Hepatocyte (in vitro differentiated cells): ENCODE results near the gene PUM2. TPM values are rescaled to one million over a fixed set of nuclear protein-coding genes. Genes with fewer than 3 reads are reported as not detected.

Source experiments
- DNase-seq: peaks from one replicate; pipeline ENCODE4 v3.0.0-alpha.2; 2016; ENCODE audit warnings: low spot score
- H2AFZ ChIP-seq: fragments of 200-600 bp; sonication (generic); 2 replicates; pipeline ENCODE4 v1.6.0; 2016; ENCODE audit warnings: antibody characterized with exemption, mild to moderate bottlenecking
- H3K27ac ChIP-seq: fragments of 200-600 bp; sonication (generic); 2 replicates; pipeline ENCODE4 v1.5.1; 2016; ENCODE audit warnings: mild to moderate bottlenecking
- H3K27me3 ChIP-seq: fragments of 200-600 bp; sonication (generic); 2 replicates; pipeline ENCODE4 v1.6.1; 2016
- H3K36me3 ChIP-seq: fragments of 200-600 bp; sonication (generic); replicated peaks from 2 replicates; pipeline ENCODE4 v1.5.1; 2016; ENCODE audit warnings: low read depth; ENCODE audit not compliant: insufficient read depth
- H3K4me1 ChIP-seq: fragments of 200-600 bp; sonication (generic); 2 replicates; pipeline ENCODE4 v1.5.1; 2016; ENCODE audit warnings: mild to moderate bottlenecking, moderate library complexity; ENCODE audit not compliant: insufficient read depth
- H3K4me2 ChIP-seq: fragments of 200-600 bp; sonication (generic); 2 replicates; pipeline ENCODE4 v1.6.0; 2016
- H3K4me3 ChIP-seq: fragments of 200-600 bp; sonication (generic); 2 replicates; pipeline ENCODE4 v1.5.1; 2016; ENCODE audit warnings: mild to moderate bottlenecking
- H3K79me2 ChIP-seq: fragments of 200-600 bp; sonication (generic); 2 replicates; pipeline ENCODE4 v1.6.0; 2017; ENCODE audit warnings: mild to moderate bottlenecking
- H3K9me2 ChIP-seq: fragments of 200-600 bp; sonication (generic); replicated peaks from 2 replicates; pipeline ENCODE4 v1.6.0; 2017; ENCODE audit warnings: mild to moderate bottlenecking; ENCODE audit not compliant: insufficient read depth
- H3K9me3 ChIP-seq: fragments of 200-600 bp; sonication (generic); 2 replicates; pipeline ENCODE4 v1.5.1; 2016; ENCODE audit warnings: low read depth, mild to moderate bottlenecking
- H4K20me1 ChIP-seq: fragments of 200-600 bp; sonication (generic); 2 replicates; pipeline ENCODE4 v1.6.0; 2016; ENCODE audit warnings: mild to moderate bottlenecking; ENCODE audit not compliant: insufficient read depth, poor library complexity, severe bottlenecking
- CTCF ChIP-seq: fragments of 200-600 bp; sonication (generic); IDR thresholded peaks from 2 replicates; pipeline ENCODE4 v1.5.1; 2016; ENCODE audit warnings: antibody characterized with exemption, mild to moderate bottlenecking; ENCODE audit not compliant: poor library complexity
- EZH2 ChIP-seq: fragments of 200-600 bp; sonication (generic); IDR thresholded peaks from 2 replicates; pipeline ENCODE4 v1.6.1; 2016; ENCODE audit warnings: antibody characterized with exemption, mild to moderate bottlenecking, borderline replicate concordance
- EZH2phosphoT487 ChIP-seq: fragments of 200-600 bp; sonication (generic); IDR thresholded peaks from one replicate; pipeline ENCODE4 v1.6.1; 2018; ENCODE audit warnings: antibody characterized with exemption, mild to moderate bottlenecking, low read depth, moderate library complexity; ENCODE audit not compliant: unreplicated experiment, severe bottlenecking
- WGBS: methylation state at CpG from one replicate; pipeline ENCODE4 v1.1.6; 2016; ENCODE audit warnings: low lambda C conversion rate; ENCODE audit errors: missing lambda C conversion rate; 5-methylcytosine and 5-hydroxymethylcytosine counted together
- polyA plus RNA-seq: library from polyadenylated mRNA; unstranded; fragments of >200 nt; fragmentation: Nextera tagmentation; extraction: Ambion mirVana; gene quantifications from 2 replicates; pipeline ENCODE4 v1.2.1, GENCODE V29; 2016
- total RNA-seq: library from RNA; depleted of rRNA; stranded (reverse); fragments of >200 nt; gene quantifications from 2 replicates; pipeline ENCODE4 v1.2.3, GENCODE V29; 2014

PUM2 gene
- total and polyA plus RNA-seq, 2 experiments from 2014 or later: 14.4 to 55.5 TPM

GRCh38 chr2:20222769-20223406 lies 127.8 kb downstream of the PUM2 start:
- Histone ChIP-seq H3K36me3 (no peaks in the 10 kb centered on the region), H3K4me1 (peaks cover 30% of the 10 kb centered on the region), H4K20me1 (no peaks in the 10 kb centered on the region), H3K79me2 (peaks cover 57% of the 10 kb centered on the region), H2AFZ (no peak overlapping the region), H3K27ac (peak overlapping the region; percentile 97), H3K27me3 (no peaks in the 10 kb centered on the region), H3K9me2 (no peaks in the 10 kb centered on the region), H3K4me2 (peak overlapping the region; percentile 99), H3K4me3 (peak overlapping the region; percentile 89), H3K9me3 (no peaks in the 10 kb centered on the region)
- WGBS: 39% methylated on average over 19 of the region's 21 CpGs
- no peak for DNase-seq
- no peak for TF ChIP-seq CTCF
- TF ChIP-seq EZH2: no peak
- TF ChIP-seq EZH2phosphoT487: no peak

GRCh38 chr2:20222014-20222768 lies 128.5 kb downstream of the PUM2 start:
- H3K9me2 ChIP-seq: no peaks in the 10 kb centered on the region
- H3K4me3 ChIP-seq: no peak overlapping the region

GRCh38 chr2:20221555-20221973 lies 129.1 kb downstream of the PUM2 start:
- 58% methylated on average over 3 of the region's 3 CpGs for WGBS
- Histone ChIP-seq H3K79me2 (peaks cover 69% of the 10 kb centered on the region), H2AFZ (no peak overlapping the region), H3K36me3 (no peaks in the 10 kb centered on the region), H4K20me1 (no peaks in the 10 kb centered on the region), H3K4me2 (peak overlapping the region; percentile 99), H3K4me1 (peaks cover 30% of the 10 kb centered on the region), H3K9me3 (no peaks in the 10 kb centered on the region), H3K27ac (peak overlapping the region; percentile 97), H3K27me3 (no peaks in the 10 kb centered on the region), H3K9me2 (no peaks in the 10 kb centered on the region), H3K4me3 (no peak overlapping the region)
- DNase-seq: no peak
- no peak for TF ChIP-seq EZH2
- no peak for TF ChIP-seq CTCF
- TF ChIP-seq EZH2phosphoT487: no peak

More at GRCh38 chr2:20222014-20222768, 128.5 kb downstream of the PUM2 start:
- Histone ChIP-seq H2AFZ (no peak overlapping the region), H3K9me3 (no peaks in the 10 kb centered on the region), H3K27me3 (no peaks in the 10 kb centered on the region), H3K4me2 (peak overlapping the region; percentile 99), H4K20me1 (no peaks in the 10 kb centered on the region), H3K79me2 (peaks cover 64% of the 10 kb centered on the region), H3K36me3 (no peaks in the 10 kb centered on the region), H3K4me1 (peaks cover 30% of the 10 kb centered on the region), H3K27ac (peak overlapping the region; percentile 97)
- 80% methylated on average over 1 of the region's 1 CpG for WGBS
- no peak for DNase-seq
- TF ChIP-seq CTCF (no peak), EZH2 (no peak), EZH2phosphoT487 (no peak)
